Measurements from ENCODE around the gene PRKD1. TPM values are rescaled to one million over a fixed set of nuclear protein-coding genes. Genes with fewer than 3 reads are reported as not detected.
A peak's percentile ranks its signal among the peaks of the same experiment; 100 is the strongest.
"Not testable (repeated sequence)": the region's sequence is repeated elsewhere in the genome, so short reads cannot be mapped to it uniquely, and the experiment has no call there.

The PRKD1 gene
- total RNA-seq, 4 donors from 2014 or later: 3.5 to 6.4 (median 4.4) TPM

- Histone ChIP-seq H3K27me3 (no peaks in the 10 kb centered on the region), H3K36me3 (no peaks in the 10 kb centered on the region), H3K9me3 (no peaks in the 10 kb centered on the region), H3K27ac (peak overlapping the region in 1 of 4 donors; percentile 21), H3K4me1 (peaks cover 0 to 13% (median 3%) of the 10 kb centered on the region in 4 donors), H3K4me3 (no peak overlapping the region)
- in situ Hi-C loops (cut with MboI; ENCODE audit: low pct_ligation_motif_present in 1 of 4, low pct_unique_long_range_greater_than_20kb in 1 of 4, low sequenced_read_pairs in 3 of 4): no loop called here
- no peak for DNase-seq
- intact Hi-C loops (cut with DNase I; ENCODE audit: low total_unique reads): no loop called here
- TF ChIP-seq POLR2AphosphoS5 (IDR thresholded peaks at IDR 0.05) (no peak), POLR2A (IDR thresholded peaks at IDR 0.05) (no peak), CTCF (IDR thresholded peaks at IDR 0.05) (no peak), EP300 (IDR thresholded peaks at IDR 0.05; ENCODE audit: low read depth) (no peak)
Observed at GRCh38 chr14:29740491-29740890, 187.2 kb downstream of the PRKD1 start.

GRCh38 chr14:29738950-29739349, 188.7 kb downstream of the PRKD1 start:
- no peak overlapping the region for H3K27ac ChIP-seq
- H3K4me1 ChIP-seq: peaks cover 0 to 13% (median 3%) of the 10 kb centered on the region in 4 donors
- no peak for DNase-seq
- H3K36me3 ChIP-seq: no peaks in the 10 kb centered on the region
- intact Hi-C loops (cut with DNase I; ENCODE audit: low total_unique reads): no loop called here
- in situ Hi-C loops (cut with MboI; ENCODE audit: low pct_ligation_motif_present in 1 of 4, low pct_unique_long_range_greater_than_20kb in 1 of 4, low sequenced_read_pairs in 3 of 4): no loop called here
- H3K27me3 ChIP-seq: no peaks in the 10 kb centered on the region
- no peaks in the 10 kb centered on the region for H3K9me3 ChIP-seq
- WGBS, 2 donors (ENCODE audit: low coverage in 1 of 2): 83 to 88% methylated on average over 1 of the region's 1 CpG
- H3K4me3 ChIP-seq: no peak overlapping the region
- TF ChIP-seq EP300 (IDR thresholded peaks at IDR 0.05; ENCODE audit: low read depth): no peak
- TF ChIP-seq POLR2AphosphoS5 (IDR thresholded peaks at IDR 0.05): no peak

GRCh38 chr14:29738056-29738455, 189.6 kb downstream of the PRKD1 start:
- Histone ChIP-seq H3K4me3 (no peak overlapping the region), H3K9me3 (no peaks in the 10 kb centered on the region), H3K27me3 (no peaks in the 10 kb centered on the region), H3K36me3 (no peaks in the 10 kb centered on the region), H3K27ac (no peak overlapping the region), H3K4me1 (peaks cover 0 to 13% (median 3%) of the 10 kb centered on the region in 4 donors)
- no peak for TF ChIP-seq EP300 (IDR thresholded peaks at IDR 0.05; ENCODE audit: low read depth)
- intact Hi-C loops (cut with DNase I; ENCODE audit: low total_unique reads): no loop called here
- in situ Hi-C loops (cut with MboI; ENCODE audit: low pct_ligation_motif_present in 1 of 4, low pct_unique_long_range_greater_than_20kb in 1 of 4, low sequenced_read_pairs in 3 of 4): no loop called here
- no peak for DNase-seq
- WGBS, 2 donors (ENCODE audit: low coverage in 1 of 2): 72 to 83% methylated on average over 1 of the region's 1 CpG

- in situ Hi-C loops (cut with MboI; ENCODE audit: low pct_ligation_motif_present in 1 of 4, low pct_unique_long_range_greater_than_20kb in 1 of 4, low sequenced_read_pairs in 3 of 4) (no loop called here), intact Hi-C loops (cut with DNase I; ENCODE audit: low total_unique reads) (no loop called here)
- Histone ChIP-seq H3K4me1 (peaks cover 0 to 6% (median 2%) of the 10 kb centered on the region in 4 donors), H3K27ac (no peak overlapping the region), H3K27me3 (no peaks in the 10 kb centered on the region), H3K9me3 (no peaks in the 10 kb centered on the region), H3K4me3 (no peak overlapping the region), H3K36me3 (no peaks in the 10 kb centered on the region)
- WGBS, 2 donors (ENCODE audit: low coverage in 1 of 2): 82 to 83% methylated on average over 4 of the region's 4 CpGs
- DNase-seq: no peak
- TF ChIP-seq EP300 (IDR thresholded peaks at IDR 0.05; ENCODE audit: low read depth): no peak
Observed at GRCh38 chr14:29735459-29735858, 192.2 kb downstream of the PRKD1 start.

- no peak for DNase-seq
- Histone ChIP-seq H3K36me3 (no peaks in the 10 kb centered on the region), H3K4me3 (no peak overlapping the region), H3K9me3 (no peaks in the 10 kb centered on the region), H3K4me1 (peaks cover 0 to 6% (median 2%) of the 10 kb centered on the region in 4 donors), H3K27ac (no peak overlapping the region), H3K27me3 (no peaks in the 10 kb centered on the region)
- WGBS, 2 donors (ENCODE audit: low coverage in 1 of 2): 43 to 45% methylated on average over 1 of the region's 1 CpG
- TF ChIP-seq POLR2A (IDR thresholded peaks at IDR 0.05) (no peak), EP300 (IDR thresholded peaks at IDR 0.05; ENCODE audit: low read depth) (no peak), POLR2AphosphoS5 (IDR thresholded peaks at IDR 0.05) (no peak), CTCF (IDR thresholded peaks at IDR 0.05) (no peak)
- in situ Hi-C loops (cut with MboI; ENCODE audit: low pct_ligation_motif_present in 1 of 4, low pct_unique_long_range_greater_than_20kb in 1 of 4, low sequenced_read_pairs in 3 of 4) (no loop called here), intact Hi-C loops (cut with DNase I; ENCODE audit: low total_unique reads) (no loop called here)
Observed at GRCh38 chr14:29734732-29735131, 192.9 kb downstream of the PRKD1 start.

- intact Hi-C loops (cut with DNase I; ENCODE audit: low total_unique reads); DNase-seq: not testable (repeated sequence)
- H3K27ac ChIP-seq: peak overlapping the region in 1 of 4 donors; percentile 20
Observed at GRCh38 chr14:29726560-29727331, 200.9 kb downstream of the PRKD1 start.

More at GRCh38 chr14:29726560-29727331, 200.9 kb downstream of the PRKD1 start:
- H3K36me3 ChIP-seq; H3K4me3 ChIP-seq; in situ Hi-C loops (cut with MboI; ENCODE audit: low pct_ligation_motif_present in 1 of 4, low pct_unique_long_range_greater_than_20kb in 1 of 4, low sequenced_read_pairs in 3 of 4); H3K27me3 ChIP-seq; H3K9me3 ChIP-seq: not testable (repeated sequence)
- H3K4me1 ChIP-seq: peaks cover 0 to 14% (median 0%) of the 10 kb centered on the region in 4 donors
- 89 to 92% methylated on average over 1 to 4 of the region's 4 CpGs for WGBS, 2 donors (ENCODE audit: low coverage in 1 of 2)
